ENCODE results near the gene NOL9. TPM values are rescaled to one million over a fixed set of nuclear protein-coding genes. Genes with fewer than 3 reads are reported as not detected.
A peak's percentile ranks its signal among the peaks of the same experiment; 100 is the strongest.

The NOL9 gene
- total RNA-seq, 4 donors from 2014 or later = 13.1 to 35.9 (median 23.3) TPM

DNA sequence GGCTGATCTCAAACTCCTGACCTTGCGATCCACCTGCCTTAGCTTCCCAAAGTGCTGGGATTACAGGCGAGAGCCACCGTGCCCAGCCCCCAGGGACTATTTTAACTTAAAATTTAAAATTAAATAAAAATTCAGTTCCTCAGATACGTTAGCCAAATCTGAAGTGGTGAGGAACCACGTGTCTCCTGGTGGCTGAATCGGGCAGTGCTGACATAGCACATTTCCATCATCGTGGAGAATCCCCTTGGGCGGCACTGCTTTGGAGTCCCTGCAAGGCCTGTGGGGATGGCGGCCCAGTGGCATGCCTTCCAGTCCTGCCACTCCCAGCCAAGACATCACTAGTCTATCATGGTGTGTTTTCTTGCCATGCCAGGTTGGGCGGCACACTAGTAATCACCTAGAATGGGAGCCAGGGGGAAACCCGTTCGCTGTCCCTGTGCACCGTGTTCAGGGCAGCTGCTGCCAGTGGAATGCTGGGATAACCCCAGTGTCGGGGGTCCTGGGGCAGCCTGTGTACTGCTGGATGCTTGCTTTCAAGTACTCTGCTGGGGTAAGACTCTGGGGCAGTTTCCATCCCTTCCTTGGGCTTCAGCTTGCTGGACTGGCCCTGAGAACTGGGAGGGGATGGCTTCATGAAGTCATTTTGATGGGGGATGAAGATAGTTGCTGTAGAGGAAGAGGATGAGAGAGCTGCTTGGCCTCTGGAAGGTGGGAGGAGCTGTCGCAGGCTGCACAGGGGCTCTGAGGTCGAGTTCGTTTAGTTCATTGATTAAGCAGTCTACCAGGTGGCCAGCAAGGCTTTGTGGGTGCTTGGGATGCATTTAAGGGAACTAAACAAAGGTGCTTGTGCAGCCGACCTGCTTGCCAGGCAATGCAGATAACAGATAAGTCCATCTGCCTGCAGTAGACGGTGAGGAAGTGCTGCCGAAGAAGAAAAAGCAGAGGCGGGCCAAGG, 30.1 kb upstream of the NOL9 start:
- H3K4me3 ChIP-seq (ENCODE audit: low read depth, poor library complexity, severe bottlenecking) = no peak overlapping the region
- DNase-seq (ENCODE audit: low spot score in 2 of 2) = no peak
- 56 to 61% methylated on average over 21 of the region's 21 CpGs for WGBS, 2 donors
- intact Hi-C loops (cut with DNase I; ENCODE audit: low total_unique reads) = no loop called here
- TF ChIP-seq, protein P1, sequence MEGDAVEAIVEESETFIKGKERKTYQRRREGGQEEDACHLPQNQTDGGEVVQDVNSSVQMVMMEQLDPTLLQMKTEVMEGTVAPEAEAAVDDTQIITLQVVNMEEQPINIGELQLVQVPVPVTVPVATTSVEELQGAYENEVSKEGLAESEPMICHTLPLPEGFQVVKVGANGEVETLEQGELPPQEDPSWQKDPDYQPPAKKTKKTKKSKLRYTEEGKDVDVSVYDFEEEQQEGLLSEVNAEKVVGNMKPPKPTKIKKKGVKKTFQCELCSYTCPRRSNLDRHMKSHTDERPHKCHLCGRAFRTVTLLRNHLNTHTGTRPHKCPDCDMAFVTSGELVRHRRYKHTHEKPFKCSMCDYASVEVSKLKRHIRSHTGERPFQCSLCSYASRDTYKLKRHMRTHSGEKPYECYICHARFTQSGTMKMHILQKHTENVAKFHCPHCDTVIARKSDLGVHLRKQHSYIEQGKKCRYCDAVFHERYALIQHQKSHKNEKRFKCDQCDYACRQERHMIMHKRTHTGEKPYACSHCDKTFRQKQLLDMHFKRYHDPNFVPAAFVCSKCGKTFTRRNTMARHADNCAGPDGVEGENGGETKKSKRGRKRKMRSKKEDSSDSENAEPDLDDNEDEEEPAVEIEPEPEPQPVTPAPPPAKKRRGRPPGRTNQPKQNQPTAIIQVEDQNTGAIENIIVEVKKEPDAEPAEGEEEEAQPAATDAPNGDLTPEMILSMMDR (IDR thresholded peaks at IDR 0.05) = no peak
- TF ChIP-seq POLR2A (IDR thresholded peaks at IDR 0.05) = no peak

DNA sequence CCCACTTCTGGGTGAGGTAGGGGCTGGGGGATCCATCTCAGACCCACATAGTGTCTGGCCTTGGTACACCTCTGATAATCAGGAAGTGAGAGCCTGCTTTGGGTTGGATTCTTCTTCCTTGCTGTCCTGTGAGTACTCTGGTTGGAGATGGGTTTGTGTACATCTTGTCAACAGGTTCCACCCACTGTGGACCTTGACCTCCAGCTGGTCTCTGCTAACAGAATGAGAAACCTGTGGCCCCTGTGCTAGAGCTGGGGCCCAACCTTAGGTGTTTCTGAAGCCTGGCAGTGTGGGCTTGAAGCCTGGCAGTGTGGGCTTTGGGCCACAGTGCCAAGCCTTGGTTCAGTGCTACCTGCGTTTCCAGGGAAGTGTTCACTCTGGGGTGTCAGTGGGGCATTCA, 28.1 kb upstream of the NOL9 start:
- intact Hi-C loops (cut with DNase I; ENCODE audit: low total_unique reads) = no loop called here
- no peak for TF ChIP-seq POLR2A (IDR thresholded peaks at IDR 0.05)
- TF ChIP-seq, protein P1 (IDR thresholded peaks at IDR 0.05) = no peak
- 85 to 86% methylated on average over 1 of the region's 1 CpG for WGBS, 2 donors
- no peak for DNase-seq (ENCODE audit: low spot score in 2 of 2)
- H3K4me3 ChIP-seq (ENCODE audit: low read depth, poor library complexity, severe bottlenecking) = no peak overlapping the region

DNA sequence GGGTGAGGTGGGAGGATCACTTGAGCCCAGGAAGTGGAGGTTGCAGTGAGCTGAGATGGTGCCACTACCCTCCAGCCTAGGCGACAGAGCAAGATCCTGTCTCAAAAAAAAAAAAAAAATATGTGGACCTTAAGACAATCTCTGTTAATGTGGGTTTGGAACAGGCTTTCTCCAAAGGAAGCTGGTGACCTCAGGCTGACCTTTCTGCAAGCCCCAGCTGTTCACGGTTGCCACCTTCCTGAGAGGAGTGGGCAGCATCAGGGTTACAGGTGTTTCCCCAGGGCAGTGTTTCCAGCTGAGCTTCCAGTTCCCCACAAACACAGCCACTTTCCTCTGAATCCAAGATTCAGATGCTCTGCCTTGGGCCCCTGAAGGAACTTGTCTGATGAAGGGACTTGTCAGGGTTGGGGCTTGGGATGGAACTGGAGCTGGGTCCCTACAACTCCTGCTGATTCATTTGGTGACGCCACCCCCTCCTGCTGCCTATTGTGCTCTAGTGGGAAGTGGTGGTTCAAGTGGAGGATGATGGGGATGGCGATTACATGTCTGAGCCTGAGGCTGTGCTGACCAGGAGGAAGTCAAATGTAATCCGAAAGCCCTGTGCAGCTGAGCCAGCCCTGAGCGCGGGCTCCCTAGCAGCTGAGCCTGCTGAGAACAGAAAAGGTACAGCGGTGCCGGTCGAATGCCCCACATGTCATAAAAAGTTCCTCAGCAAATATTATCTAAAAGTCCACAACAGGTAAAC, 27.4 kb upstream of the NOL9 start:
- TF ChIP-seq POLR2A (IDR thresholded peaks at IDR 0.05) = no peak
- TF ChIP-seq, protein P1 (IDR thresholded peaks at IDR 0.05) = no peak
- intact Hi-C loops (cut with DNase I; ENCODE audit: low total_unique reads) = no loop called here
- WGBS, 2 donors = 69 to 72% methylated on average over 10 of the region's 10 CpGs
- no peak overlapping the region for H3K4me3 ChIP-seq (ENCODE audit: low read depth, poor library complexity, severe bottlenecking)
- DNase-seq (ENCODE audit: low spot score in 2 of 2) = no peak

DNA sequence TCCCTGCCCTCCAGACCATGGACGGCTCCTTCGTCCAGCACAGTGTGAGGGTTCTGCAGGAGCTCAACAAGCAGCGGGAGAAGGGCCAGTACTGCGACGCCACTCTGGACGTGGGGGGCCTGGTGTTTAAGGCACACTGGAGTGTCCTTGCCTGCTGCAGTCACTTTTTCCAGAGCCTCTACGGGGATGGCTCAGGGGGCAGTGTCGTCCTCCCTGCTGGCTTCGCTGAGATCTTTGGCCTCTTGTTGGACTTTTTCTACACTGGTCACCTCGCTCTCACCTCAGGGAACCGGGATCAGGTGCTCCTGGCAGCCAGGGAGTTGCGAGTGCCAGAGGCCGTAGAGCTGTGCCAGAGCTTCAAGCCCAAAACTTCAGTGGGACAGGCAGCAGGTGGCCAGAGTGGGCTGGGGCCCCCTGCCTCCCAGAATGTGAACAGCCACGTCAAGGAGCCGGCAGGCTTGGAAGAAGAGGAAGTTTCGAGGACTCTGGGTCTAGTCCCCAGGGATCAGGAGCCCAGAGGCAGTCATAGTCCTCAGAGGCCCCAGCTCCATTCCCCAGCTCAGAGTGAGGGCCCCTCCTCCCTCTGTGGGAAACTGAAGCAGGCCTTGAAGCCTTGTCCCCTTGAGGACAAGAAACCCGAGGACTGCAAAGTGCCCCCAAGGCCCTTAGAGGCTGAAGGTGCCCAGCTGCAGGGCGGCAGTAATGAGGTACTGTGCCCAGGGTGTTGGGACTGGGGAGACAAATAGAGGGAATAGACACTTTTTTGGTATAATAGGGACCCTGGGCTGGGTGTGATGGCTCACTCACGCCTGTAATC, 26.5 kb upstream of the NOL9 start:
- intact Hi-C loops (cut with DNase I; ENCODE audit: low total_unique reads) = no loop called here
- WGBS, 2 donors = 26 to 27% methylated on average over 17 to 19 of the region's 19 CpGs
- TF ChIP-seq, protein P1 (IDR thresholded peaks at IDR 0.05) = no peak
- no peak for TF ChIP-seq POLR2A (IDR thresholded peaks at IDR 0.05)
- peak overlapping the region; percentile 80 for H3K4me3 ChIP-seq (ENCODE audit: low read depth, poor library complexity, severe bottlenecking)
- DNase-seq (ENCODE audit: low spot score in 2 of 2) = peak in 1 of 2 donors; percentile 87

DNA sequence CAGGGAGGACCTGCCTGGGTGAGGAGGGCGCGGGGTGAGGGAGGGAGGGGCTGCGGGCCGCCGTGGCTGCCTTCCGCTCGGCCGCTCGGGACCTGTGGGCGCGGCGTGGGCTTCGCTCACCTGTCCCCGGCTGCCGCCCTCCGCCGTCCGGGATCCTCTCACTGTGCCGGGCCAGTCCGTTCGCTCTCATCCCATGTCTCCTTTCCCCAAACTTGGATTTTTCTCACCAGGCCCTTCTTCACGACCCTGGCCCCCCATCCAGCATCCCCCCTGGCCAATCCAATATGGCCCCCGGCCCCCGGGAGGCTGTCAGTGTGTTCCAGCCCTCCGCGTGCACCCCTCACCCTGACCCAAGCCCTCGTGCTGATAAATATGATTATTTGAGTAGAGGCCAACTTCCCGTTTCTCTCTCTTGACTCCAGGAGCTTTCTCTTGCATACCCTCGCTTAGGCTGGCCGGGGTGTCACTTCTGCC, 25.8 kb upstream of the NOL9 start:
- TF ChIP-seq, protein P1 (IDR thresholded peaks at IDR 0.05) = no peak
- TF ChIP-seq POLR2A (IDR thresholded peaks at IDR 0.05) = no peak
- WGBS, 2 donors = 0 to 1% methylated on average over 13 to 30 of the region's 30 CpGs
- intact Hi-C loops (cut with DNase I; ENCODE audit: low total_unique reads) = no loop called here
- H3K4me3 ChIP-seq (ENCODE audit: low read depth, poor library complexity, severe bottlenecking) = peak overlapping the region; percentile 80
- peak in 1 of 2 donors; percentile 89 for DNase-seq (ENCODE audit: low spot score in 2 of 2)
